H1 (cell line): ENCODE data around the gene PDE4DIP. TPM values are rescaled to one million over a fixed set of nuclear protein-coding genes. Genes with fewer than 3 reads are reported as not detected.
"Not testable (repeated sequence)": the region's sequence is repeated elsewhere in the genome, so short reads cannot be mapped to it uniquely, and the experiment has no call there.

ENCODE experiments used
- CTCF ChIA-PET: fragments of 300-600 bp; sonication (Branson Sonifier 250); formaldehyde crosslinking; loops from one replicate; lab custom pipeline; 2021; ENCODE audit not compliant: partially characterized antibody; lab: Charles Lee
- POLR2A ChIA-PET: fragments of 300-600 bp; sonication (Branson Sonifier 250); formaldehyde crosslinking; loops from one replicate; lab custom pipeline; 2021; ENCODE audit warnings: inconsistent platforms; ENCODE audit not compliant: partially characterized antibody; lab: Charles Lee
- DNase-seq, 2 experiments: peaks; one replicate each; pipeline versions ENCODE4 v3.0.0 to v3.0.0-alpha.2; 2010 to 2022; ENCODE audit warnings: low spot score in 2 of 2, low read depth in 1 of 2, mixed read lengths in 1 of 2
- FAIRE-seq: peaks from 2 replicates; lab custom pipeline; 2011; peaks lifted over from hg19 to GRCh38; lab: Jason Lieb, UNC
- H2AFZ ChIP-seq: 2 replicates; pipeline ENCODE4 v1.8.1; 2012; ENCODE audit warnings: low read length, inconsistent platforms
- H2AK5ac ChIP-seq: 2 replicates; pipeline ENCODE4 v1.6.1; 2013; ENCODE audit warnings: low read depth, low read length
- H2BK120ac ChIP-seq: replicated peaks from 2 replicates; pipeline ENCODE3; 2013; ENCODE audit warnings: low read depth, low read length, inconsistent platforms
- H2BK12ac ChIP-seq: 2 replicates; pipeline ENCODE4 v1.6.1; 2013; ENCODE audit warnings: low read depth, low read length
- H2BK15ac ChIP-seq: 2 replicates; pipeline ENCODE4 v1.6.1; 2013; ENCODE audit warnings: low read length
- H2BK20ac ChIP-seq: 2 replicates; pipeline ENCODE4 v1.6.1; 2013; ENCODE audit warnings: low read length
- H2BK5ac ChIP-seq: 2 replicates; pipeline ENCODE4 v1.6.1; 2013; ENCODE audit warnings: low read depth, low read length
- H3K14ac ChIP-seq: 2 replicates; pipeline ENCODE4 v1.6.1; 2013; ENCODE audit warnings: inconsistent platforms; ENCODE audit not compliant: insufficient read length
- H3K18ac ChIP-seq: 2 replicates; pipeline ENCODE4 v1.6.1; 2013; ENCODE audit warnings: low read length; ENCODE audit errors: extremely low read depth
- H3K23ac ChIP-seq: 2 replicates; pipeline ENCODE4 v1.6.1; 2013; ENCODE audit warnings: inconsistent platforms; ENCODE audit not compliant: insufficient read length
- H3K23me2 ChIP-seq: 2 replicates; pipeline ENCODE4 v1.6.1; 2013; ENCODE audit warnings: low read depth, low read length
- H3K27ac ChIP-seq: 2 replicates; pipeline ENCODE4 v1.6.1; 2011; ENCODE audit warnings: low read depth, low read length, inconsistent platforms
- H3K27me3 ChIP-seq, 4 experiments: replicated peaks in 1 of 4; 1 replicate in 1 of 4; 2 replicates in 3 of 4; pipeline versions ENCODE4 v1.6.1 to v1.8.1; 2011 to 2013; ENCODE audit warnings: low read length in 3 of 4, mild to moderate bottlenecking in 3 of 4, inconsistent platforms in 2 of 4, mixed read lengths in 2 of 4, moderate library complexity in 1 of 4; ENCODE audit not compliant: control insufficient read depth in 3 of 4, insufficient read depth in 3 of 4; ENCODE audit errors: extremely low read depth in 1 of 4
- H3K36me3 ChIP-seq, 4 experiments: 2 replicates each; pipeline versions ENCODE4 v1.6.1 to v1.8.1; 2011 to 2013; ENCODE audit warnings: mild to moderate bottlenecking in 4 of 4, low read length in 3 of 4, moderate library complexity in 2 of 4, control low read depth in 1 of 4, inconsistent platforms in 1 of 4; ENCODE audit not compliant: insufficient read depth in 4 of 4, control insufficient read depth in 2 of 4
- H3K4ac ChIP-seq: replicated peaks from 2 replicates; pipeline ENCODE3; 2013; ENCODE audit warnings: low read length, low read depth, mixed read lengths, inconsistent platforms; ENCODE audit not compliant: insufficient read length
- H3K4me1 ChIP-seq, 4 experiments: replicated peaks in 1 of 4; 1 replicate in 1 of 4; 2 replicates in 3 of 4; pipeline versions ENCODE4 v1.6.1 to v1.8.1; 2011 to 2013; ENCODE audit warnings: low read length in 3 of 4, inconsistent platforms in 2 of 4, mixed read lengths in 1 of 4; ENCODE audit not compliant: insufficient read depth in 4 of 4, control insufficient read depth in 3 of 4
- H3K4me2 ChIP-seq, 2 experiments: 2 replicates each; pipeline versions ENCODE4 v1.6.1 to v1.8.1; 2011 to 2013; ENCODE audit warnings: low read depth in 2 of 2, low read length in 2 of 2, control low read depth in 1 of 2, inconsistent platforms in 1 of 2, mild to moderate bottlenecking in 1 of 2; ENCODE audit not compliant: insufficient read depth in 1 of 2
- H3K4me3 ChIP-seq, 4 experiments: fragments of 200-600, 300-600 bp in 1 of 4; sonication (generic), shearing (Covaris generic), sonication (Bioruptor Twin) in 1 of 4; 2 replicates each; pipeline versions ENCODE4 v1.5.1 to v1.8.1; 2011 to 2016; ENCODE audit warnings: low read length in 4 of 4, low read depth in 3 of 4, control low read depth in 2 of 4, inconsistent platforms in 2 of 4, mild to moderate bottlenecking in 2 of 4, mixed read lengths in 1 of 4, moderate library complexity in 1 of 4; ENCODE audit not compliant: insufficient read depth in 2 of 4; ENCODE audit errors: extremely low read depth in 1 of 4
- H3K56ac ChIP-seq: replicated peaks from 2 replicates; pipeline ENCODE3; 2013; ENCODE audit warnings: low read depth, mild to moderate bottlenecking, mixed read lengths, low read length, inconsistent platforms; ENCODE audit not compliant: insufficient read length
- H3K79me1 ChIP-seq: 2 replicates; pipeline ENCODE4 v1.6.1; 2013; ENCODE audit warnings: low read depth, low read length, control low read depth
- H3K79me2 ChIP-seq, 2 experiments: 2 replicates each; pipeline versions ENCODE4 v1.6.1 to v1.8.1; 2012 to 2013; ENCODE audit warnings: low read length in 2 of 2, mild to moderate bottlenecking in 2 of 2, inconsistent platforms in 1 of 2; ENCODE audit not compliant: insufficient read depth in 2 of 2, control insufficient read depth in 1 of 2
- H3K9ac ChIP-seq, 4 experiments: replicated peaks in 1 of 4; 1 replicate in 1 of 4; 2 replicates in 3 of 4; pipeline versions ENCODE4 v1.6.1 to v1.8.1; 2011 to 2013; ENCODE audit warnings: low read depth in 3 of 4, low read length in 3 of 4, control low read depth in 2 of 4, mild to moderate bottlenecking in 2 of 4, moderate library complexity in 2 of 4, inconsistent platforms in 1 of 4; ENCODE audit errors: extremely low read depth in 1 of 4
- H3K9me3 ChIP-seq, 2 experiments: 2 replicates each; pipeline versions ENCODE4 v1.6.1 to v1.8.1; 2012 to 2013; ENCODE audit warnings: mild to moderate bottlenecking in 2 of 2, moderate library complexity in 2 of 2, control low read depth in 1 of 2, inconsistent platforms in 1 of 2, low read depth in 1 of 2, low read length in 1 of 2, mixed read lengths in 1 of 2; ENCODE audit not compliant: insufficient read depth in 2 of 2
- H4K20me1 ChIP-seq, 2 experiments: replicated peaks in 1 of 2; 2 replicates each; pipeline versions ENCODE3 to v1.8.1; 2011 to 2013; ENCODE audit warnings: inconsistent platforms in 2 of 2, low read length in 2 of 2, mild to moderate bottlenecking in 1 of 2; ENCODE audit not compliant: insufficient read depth in 2 of 2, control insufficient read depth in 1 of 2
- H4K5ac ChIP-seq: 2 replicates; pipeline ENCODE4 v1.6.1; 2013; ENCODE audit warnings: low read length, low read depth, mixed read lengths, inconsistent platforms; ENCODE audit not compliant: insufficient read length
- H4K8ac ChIP-seq: 2 replicates; pipeline ENCODE4 v1.8.0; 2013; ENCODE audit warnings: mild to moderate bottlenecking, moderate library complexity, low read length, inconsistent platforms; ENCODE audit not compliant: insufficient read depth; ENCODE audit errors: extremely low read depth
- H4K91ac ChIP-seq: replicated peaks from 2 replicates; pipeline ENCODE3; 2013; ENCODE audit warnings: low read length, mixed read lengths, inconsistent platforms; ENCODE audit not compliant: insufficient read length
- WGBS, 2 experiments: shearing (Covaris generic) in 1 of 2; methylation state at CpG; one replicate each; pipeline versions ENCODE4 v1.1.6 to v1.1.7; 2013 to 2015; ENCODE audit warnings: low lambda C conversion rate in 2 of 2, mixed read lengths in 2 of 2, inconsistent platforms in 1 of 2, low coverage in 1 of 2, missing lambda C conversion rate in 1 of 2; ENCODE audit not compliant: insufficient replicate concordance in 2 of 2, insufficient coverage in 1 of 2, insufficient read length in 1 of 2; ENCODE audit errors: extremely low coverage in 1 of 2, missing lambda C conversion rate in 1 of 2; 5-methylcytosine and 5-hydroxymethylcytosine counted together
- polyA plus RNA-seq, 7 experiments: library from polyadenylated mRNA; depleted of rRNA in 3 of 7; stranded (reverse) in 5 of 7; unstranded in 2 of 7; fragments of >200 nt in 5 of 7; fragments of 200-250 nt in 2 of 7; gene quantifications; 1 replicate in 5 of 7; 2 replicates in 1 of 7; 4 replicates in 1 of 7; pipeline versions ENCODE4 v1.2.1 to v1.2.3, GENCODE V29; 2011 to 2013; ENCODE audit warnings: missing spikeins in 2 of 7, mixed read lengths in 2 of 7
- total RNA-seq: library from RNA; stranded (reverse); fragmentation: NEBNext Ultra II Directional; extraction: Animal tissue kit (Norgen Biotek cat#: 25700); gene quantifications from 2 replicates; pipeline ENCODE4 v1.2.1, GENCODE V29; 2021

PDE4DIP gene
- total and polyA plus RNA-seq, 2 of the 8 experiments (the other 6 are each of a cell fraction or from before 2014, with no cell fraction given), result 8.4 to 40.5 TPM

- H3K4me1 ChIP-seq, FAIRE-seq, DNase-seq, H2AK5ac ChIP-seq, H2AFZ ChIP-seq, H3K9me3 ChIP-seq, H2BK15ac ChIP-seq, CTCF ChIA-PET, H3K4ac ChIP-seq, H3K27ac ChIP-seq, H3K9ac ChIP-seq, H3K4me2 ChIP-seq, H4K5ac ChIP-seq, H4K20me1 ChIP-seq, H3K18ac ChIP-seq, H3K79me1 ChIP-seq, H4K8ac ChIP-seq, H3K23ac ChIP-seq, H3K23me2 ChIP-seq, H3K56ac ChIP-seq, H3K79me2 ChIP-seq, H3K14ac ChIP-seq, H2BK12ac ChIP-seq, POLR2A ChIA-PET, H2BK5ac ChIP-seq, H3K36me3 ChIP-seq, H3K4me3 ChIP-seq, H4K91ac ChIP-seq, H2BK120ac ChIP-seq, H2BK20ac ChIP-seq, H3K27me3 ChIP-seq: not testable (repeated sequence)
- no CpG with 5 or more reads among the region's 4 CpGs for WGBS, 2 experiments
These were observed 840 bp downstream of the PDE4DIP start for GRCh38 chr1:148845068-148845467.

- H3K23me2 ChIP-seq, H4K91ac ChIP-seq, H3K4me3 ChIP-seq, FAIRE-seq, H3K79me2 ChIP-seq, H4K20me1 ChIP-seq, H3K18ac ChIP-seq, H3K36me3 ChIP-seq, H2BK120ac ChIP-seq, H4K5ac ChIP-seq, H2BK20ac ChIP-seq, H3K9me3 ChIP-seq, H2AK5ac ChIP-seq, H2BK12ac ChIP-seq, H3K23ac ChIP-seq, POLR2A ChIA-PET, H3K27me3 ChIP-seq, H3K79me1 ChIP-seq, H3K4me1 ChIP-seq, H3K27ac ChIP-seq, DNase-seq, CTCF ChIA-PET, H2BK5ac ChIP-seq, H3K4ac ChIP-seq, H2BK15ac ChIP-seq, H3K4me2 ChIP-seq, H2AFZ ChIP-seq, H3K14ac ChIP-seq, H4K8ac ChIP-seq, H3K9ac ChIP-seq, H3K56ac ChIP-seq: not testable (repeated sequence)
- WGBS, 2 experiments, result no CpG with 5 or more reads among the region's 2 CpGs
These were observed 6.1 kb downstream of the PDE4DIP start for GRCh38 chr1:148850347-148850746.
